Measurements from ENCODE around the gene TRIM62. TPM values are rescaled to one million over a fixed set of nuclear protein-coding genes. Genes with fewer than 3 reads are reported as not detected.

TRIM62 gene
- total and polyA plus RNA-seq, 7 experiments from 2014 or later: 3.6 to 24.2 (median 18.4) TPM

DNA sequence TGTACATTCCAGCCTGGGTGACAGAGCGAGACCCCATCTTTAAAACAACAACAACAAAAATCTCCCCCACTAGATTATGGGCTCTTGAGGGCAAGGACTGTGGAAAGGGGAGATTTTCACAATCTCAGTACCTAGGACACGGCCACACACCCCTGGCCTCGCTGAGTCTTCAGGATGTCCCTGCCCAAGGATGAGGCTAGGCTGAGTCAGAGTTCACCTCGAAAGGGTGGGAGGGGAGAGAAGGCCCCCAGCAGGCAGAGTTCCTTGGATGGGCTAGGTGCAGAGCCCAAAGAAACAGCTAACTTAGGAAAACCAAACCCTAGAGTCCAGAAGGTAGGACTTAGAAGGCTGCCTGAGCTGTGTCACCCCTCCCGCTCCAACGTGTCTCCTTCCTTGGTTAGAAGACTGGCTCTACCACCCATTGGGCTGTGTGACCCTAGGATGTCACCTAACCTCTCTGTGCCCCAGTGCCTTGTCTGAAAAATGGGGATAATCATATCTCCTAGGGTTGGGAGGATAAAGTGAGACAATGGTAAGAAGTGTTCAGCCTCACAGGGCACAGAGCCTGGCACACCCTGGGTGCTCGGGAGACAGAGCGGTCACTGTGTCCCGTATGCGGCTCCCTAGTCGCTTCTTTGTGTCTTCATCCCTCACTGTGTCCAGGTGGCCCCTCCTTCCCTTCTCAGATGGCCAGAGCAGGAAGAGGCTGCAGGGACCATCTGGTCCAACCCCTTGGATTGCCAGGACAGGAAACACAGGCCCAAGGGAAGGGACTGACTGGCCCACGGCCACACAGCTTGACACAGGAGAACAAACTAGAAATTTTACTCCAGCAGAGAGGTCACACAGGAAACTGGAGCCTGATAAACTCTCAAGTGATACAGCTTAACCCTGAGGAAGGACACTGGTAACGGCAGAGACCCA lies 11.2 kb downstream of the TRIM62 start:
- H3K4me3 ChIP-seq (ENCODE audit: low read length): no peak overlapping the region
- no peak for DNase-seq
- peaks cover 0 to 3% of the 10 kb centered on the region in 2 donors for H3K4me1 ChIP-seq (ENCODE audit: control insufficient read depth in 2 of 2, insufficient read depth in 2 of 2, low read length in 2 of 2)
- ATAC-seq: no peak
- H3K27ac Mint-ChIP-seq: no peak overlapping the region
- CTCF ChIA-PET: interaction anchor here (0.6 kb wide), 1 partner anchor 21 kb away, joined by 6 read pairs; no protein-coding TSS in a partner anchor
- intact Hi-C loops (cut with micrococcal nuclease): no loop called here
- POLR2A ChIA-PET: no interaction called here
- H3K27me3 ChIP-seq (ENCODE audit: control insufficient read depth in 2 of 2, insufficient read depth in 2 of 2, low read length in 2 of 2): no peaks in the 10 kb centered on the region
- peaks cover 10 to 55% (median 13%) of the 10 kb centered on the region in 5 donors for H3K36me3 Mint-ChIP-seq
- no peak overlapping the region for H3K4me3 Mint-ChIP-seq
- H3K36me3 ChIP-seq (ENCODE audit: control insufficient read depth in 2 of 3, insufficient read depth in 3 of 3, low read length in 3 of 3): peaks cover 0 to 39% (median 0%) of the 10 kb centered on the region in 3 experiments
- peaks cover 12 to 28% (median 14%) of the 10 kb centered on the region in 7 donors for H3K4me1 Mint-ChIP-seq
- peaks cover 0 to 3% (median 0%) of the 10 kb centered on the region in 11 donors for H3K9me3 Mint-ChIP-seq
- no peaks in the 10 kb centered on the region for H3K27me3 Mint-ChIP-seq
- H3K9me3 ChIP-seq (ENCODE audit: control insufficient read depth in 2 of 3, low read length in 3 of 3): no peaks in the 10 kb centered on the region
- no peak overlapping the region for H3K27ac ChIP-seq (ENCODE audit: low read depth, low read length)

DNA sequence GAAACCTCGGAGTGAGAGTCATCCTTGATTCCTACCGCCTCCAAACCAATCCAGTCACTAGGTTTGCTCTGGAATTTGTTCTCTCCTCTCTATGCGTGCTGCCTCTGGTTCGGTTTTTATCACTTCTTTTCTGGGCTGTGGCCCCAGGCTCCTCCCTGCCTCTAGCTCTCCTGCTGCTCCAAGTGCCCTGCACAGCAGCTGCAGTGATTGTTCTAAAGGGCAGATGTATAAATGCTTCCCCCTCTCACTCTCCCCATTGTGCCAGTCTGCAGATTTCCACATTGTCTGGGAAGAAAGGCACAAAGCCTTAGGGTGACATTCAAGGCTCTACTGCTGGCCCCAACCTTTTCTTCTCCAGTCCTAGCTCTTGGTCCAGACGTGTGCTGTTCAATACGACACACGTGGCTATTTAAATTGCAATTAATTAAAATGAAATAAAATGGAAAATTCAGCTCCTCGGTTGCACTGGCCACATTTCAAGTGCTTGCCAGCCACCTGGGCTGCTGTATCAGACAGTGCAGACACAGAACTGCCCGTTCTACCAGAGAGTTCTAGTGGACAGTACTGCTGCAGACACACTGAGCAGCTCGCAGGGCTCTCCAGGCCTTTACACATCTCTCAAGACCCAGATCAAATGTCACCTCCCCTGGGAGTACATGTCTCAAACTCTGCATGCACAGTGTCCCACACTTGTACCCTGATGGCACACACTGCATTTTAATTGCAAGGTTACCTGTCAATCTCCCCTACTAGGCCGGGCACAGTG lies 12.4 kb downstream of the TRIM62 start:
- intact Hi-C loops (cut with micrococcal nuclease): no loop called here
- ChIA-PET CTCF (no interaction called here), POLR2A (no interaction called here)
- no peak for DNase-seq
- no peak overlapping the region for H3K27ac ChIP-seq (ENCODE audit: low read depth, low read length)
- H3K36me3 ChIP-seq (ENCODE audit: control insufficient read depth in 2 of 3, insufficient read depth in 3 of 3, low read length in 3 of 3): peaks cover 0 to 42% (median 0%) of the 10 kb centered on the region in 3 experiments
- no peaks in the 10 kb centered on the region for H3K9me3 ChIP-seq (ENCODE audit: control insufficient read depth in 2 of 3, low read length in 3 of 3)
- H3K4me1 ChIP-seq (ENCODE audit: control insufficient read depth in 2 of 2, insufficient read depth in 2 of 2, low read length in 2 of 2): peaks cover 0 to 3% of the 10 kb centered on the region in 2 donors
- H3K27me3 ChIP-seq (ENCODE audit: control insufficient read depth in 2 of 2, insufficient read depth in 2 of 2, low read length in 2 of 2): no peaks in the 10 kb centered on the region
- Mint-ChIP-seq H3K4me3 (no peak overlapping the region), H3K36me3 (peaks cover 10 to 55% (median 13%) of the 10 kb centered on the region in 5 donors), H3K9me3 (peaks cover 0 to 3% (median 0%) of the 10 kb centered on the region in 11 donors), H3K27ac (no peak overlapping the region), H3K27me3 (no peaks in the 10 kb centered on the region), H3K4me1 (peaks cover 12 to 29% (median 14%) of the 10 kb centered on the region in 7 donors)
- ATAC-seq: no peak
- no peak overlapping the region for H3K4me3 ChIP-seq (ENCODE audit: low read length)

DNA sequence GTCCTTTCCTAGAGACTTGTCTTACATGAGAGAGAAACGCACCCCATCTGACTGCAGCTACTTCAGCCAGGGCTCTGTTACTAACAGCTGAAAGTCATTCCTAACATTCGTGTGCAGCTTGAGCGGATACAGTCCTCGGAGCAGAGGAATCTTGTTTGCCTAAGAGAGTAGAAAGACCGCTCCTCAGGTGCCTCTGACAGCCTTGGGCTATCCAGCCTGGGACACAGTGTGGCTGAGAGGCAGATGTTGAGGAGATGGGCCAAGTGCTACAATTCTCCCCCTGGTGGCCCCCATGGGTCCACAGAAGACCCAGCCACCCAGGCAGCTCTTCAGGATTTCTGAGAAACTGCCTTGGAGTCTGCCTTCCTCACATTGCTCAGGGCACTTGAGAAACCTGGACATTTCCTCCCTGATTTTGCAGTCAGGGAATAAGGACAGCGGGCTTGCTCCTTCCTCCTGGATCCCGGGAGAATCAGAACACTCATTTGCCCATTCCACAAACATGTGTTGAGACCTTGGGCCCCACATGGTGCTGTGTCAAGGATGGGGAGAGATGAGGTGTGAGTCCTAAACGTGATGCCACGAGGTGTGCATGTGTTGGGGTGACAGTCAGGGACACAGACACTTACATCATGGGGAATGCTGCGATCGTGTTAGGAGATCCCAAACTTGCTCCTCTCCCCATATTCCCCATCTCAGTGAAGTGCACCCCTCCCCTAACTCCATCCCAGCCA lies 13.1 kb downstream of the TRIM62 start:
- H3K36me3 Mint-ChIP-seq: peaks cover 10 to 56% (median 13%) of the 10 kb centered on the region in 5 donors
- CTCF ChIA-PET: interaction anchor here (0.7 kb wide), 1 partner anchor 108 kb away, joined by 3 read pairs; no protein-coding TSS in a partner anchor
- POLR2A ChIA-PET: interaction anchor here (0.6 to 1.4 kb wide), 2 partner anchors 13 to 489 kb away, joined by 3 to 4 read pairs; partner anchors contain the start of gene TRIM62

DNA sequence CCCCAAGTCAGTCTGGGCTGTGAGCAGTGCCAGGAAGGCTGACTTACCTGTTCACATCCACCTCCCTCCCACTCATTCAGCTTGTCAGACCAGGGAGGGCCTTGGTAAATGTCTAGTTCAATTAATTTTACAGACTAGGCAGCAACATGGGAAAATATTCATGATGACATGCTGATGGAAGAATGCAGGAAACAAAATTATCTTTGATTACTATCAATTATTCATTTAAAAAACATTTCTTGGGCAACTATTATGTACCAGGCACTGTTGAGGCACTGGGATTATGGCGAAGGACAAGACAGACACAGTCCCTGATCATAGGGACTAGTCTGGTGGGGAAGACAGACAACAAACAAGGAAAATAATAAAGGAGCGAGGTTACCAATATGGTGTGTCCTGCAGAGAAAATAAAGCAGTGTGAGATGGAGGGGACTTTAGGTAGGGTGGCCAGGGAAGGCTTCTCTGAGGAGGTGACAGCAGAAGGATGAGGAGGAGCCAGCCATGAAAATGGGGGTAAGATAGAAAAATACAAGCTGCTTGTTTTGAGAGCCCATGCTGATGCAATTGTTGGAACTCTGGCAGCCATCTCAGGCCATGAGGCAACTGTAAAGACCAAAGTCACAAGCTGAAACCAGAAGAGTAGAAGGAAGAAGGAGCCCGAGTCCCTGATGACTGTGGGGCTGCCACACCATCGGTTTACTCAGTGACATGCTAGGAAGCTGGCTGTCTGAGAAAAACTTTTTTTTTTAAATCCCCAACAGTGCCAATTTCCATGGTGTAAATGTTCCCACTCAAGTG lies 14.0 kb downstream of the TRIM62 start:
- Mint-ChIP-seq H3K4me3 (no peak overlapping the region), H3K4me1 (peaks cover 5 to 27% (median 9%) of the 10 kb centered on the region in 7 donors), H3K9me3 (peaks cover 0 to 3% (median 0%) of the 10 kb centered on the region in 11 donors), H3K27ac (peak overlapping the region in 3 of 9 donors; percentile 8 to 34 (median 14)), H3K36me3 (peaks cover 6 to 53% (median 13%) of the 10 kb centered on the region in 5 donors), H3K27me3 (no peaks in the 10 kb centered on the region)
- Histone ChIP-seq H3K4me3 (ENCODE audit: low read length) (no peak overlapping the region), H3K4me1 (ENCODE audit: control insufficient read depth in 2 of 2, insufficient read depth in 2 of 2, low read length in 2 of 2) (peaks cover 0 to 3% of the 10 kb centered on the region in 2 donors), H3K27ac (ENCODE audit: low read depth, low read length) (no peak overlapping the region), H3K27me3 (ENCODE audit: control insufficient read depth in 2 of 2, insufficient read depth in 2 of 2, low read length in 2 of 2) (no peaks in the 10 kb centered on the region), H3K9me3 (ENCODE audit: control insufficient read depth in 2 of 3, low read length in 3 of 3) (no peaks in the 10 kb centered on the region), H3K36me3 (ENCODE audit: control insufficient read depth in 2 of 3, insufficient read depth in 3 of 3, low read length in 3 of 3) (peaks cover 0 to 47% (median 0%) of the 10 kb centered on the region in 3 experiments)
- DNase-seq (no peak), ATAC-seq (no peak)
- intact Hi-C loops (cut with micrococcal nuclease): no loop called here
- ChIA-PET POLR2A (interaction anchor here (0.6 to 1.4 kb wide), 2 partner anchors 13 to 488 kb away, joined by 3 to 4 read pairs; partner anchors contain the start of gene TRIM62), CTCF (interaction anchor here (0.7 kb wide), 1 partner anchor 108 kb away, joined by 3 read pairs; no protein-coding TSS in a partner anchor)

More for the DNA sequence above, 13.1 kb downstream of the TRIM62 start:
- no peak for ATAC-seq
- Mint-ChIP-seq H3K27ac (peak overlapping the region in 1 of 9 donors; percentile 59), H3K4me3 (no peak overlapping the region), H3K27me3 (no peaks in the 10 kb centered on the region), H3K4me1 (peaks cover 12 to 27% (median 14%) of the 10 kb centered on the region in 7 donors), H3K9me3 (peaks cover 0 to 3% (median 0%) of the 10 kb centered on the region in 11 donors)
- no peak for DNase-seq
- no peak overlapping the region for H3K4me3 ChIP-seq (ENCODE audit: low read length)
- intact Hi-C loops (cut with micrococcal nuclease): no loop called here
- no peaks in the 10 kb centered on the region for H3K9me3 ChIP-seq (ENCODE audit: control insufficient read depth in 2 of 3, low read length in 3 of 3)
- peaks cover 0 to 3% of the 10 kb centered on the region in 2 donors for H3K4me1 ChIP-seq (ENCODE audit: control insufficient read depth in 2 of 2, insufficient read depth in 2 of 2, low read length in 2 of 2)
- peaks cover 0 to 46% (median 0%) of the 10 kb centered on the region in 3 experiments for H3K36me3 ChIP-seq (ENCODE audit: control insufficient read depth in 2 of 3, insufficient read depth in 3 of 3, low read length in 3 of 3)
- H3K27ac ChIP-seq (ENCODE audit: low read depth, low read length): no peak overlapping the region
- H3K27me3 ChIP-seq (ENCODE audit: control insufficient read depth in 2 of 2, insufficient read depth in 2 of 2, low read length in 2 of 2): no peaks in the 10 kb centered on the region

DNA sequence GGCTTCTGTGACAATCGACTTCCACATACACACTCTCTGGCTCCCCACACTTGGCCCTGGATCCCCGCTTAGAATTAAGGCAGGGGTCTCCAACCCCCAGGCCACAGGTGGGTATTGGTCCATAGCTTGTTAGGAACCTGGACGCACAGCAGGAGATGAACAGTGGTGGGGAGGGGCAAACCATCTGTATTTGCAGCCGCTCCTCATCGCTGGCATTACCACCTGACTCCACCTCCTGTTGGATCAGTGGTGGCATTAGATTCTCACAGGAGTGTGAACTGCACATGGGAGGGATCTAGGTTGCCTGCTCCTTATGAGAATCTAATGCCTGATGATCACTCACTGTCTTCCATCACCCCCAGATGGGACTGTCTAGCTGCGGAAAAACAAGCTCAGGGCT lies 16.0 kb downstream of the TRIM62 start:
- no peaks in the 10 kb centered on the region for H3K27me3 ChIP-seq (ENCODE audit: control insufficient read depth in 2 of 2, insufficient read depth in 2 of 2, low read length in 2 of 2)
- intact Hi-C loops (cut with micrococcal nuclease): no loop called here
- no peaks in the 10 kb centered on the region for H3K27me3 Mint-ChIP-seq
- peaks cover 0 to 40% (median 0%) of the 10 kb centered on the region in 3 experiments for H3K36me3 ChIP-seq (ENCODE audit: control insufficient read depth in 2 of 3, insufficient read depth in 3 of 3, low read length in 3 of 3)
- H3K4me3 Mint-ChIP-seq: no peak overlapping the region
- ChIA-PET POLR2A (interaction anchor here (0.9 to 1.6 kb wide), 2 partner anchors 16 to 38 kb away, joined by 3 to 6 read pairs; partner anchors contain the start of gene TRIM62), CTCF (no interaction called here)
- no peaks in the 10 kb centered on the region for H3K4me1 ChIP-seq (ENCODE audit: control insufficient read depth in 2 of 2, insufficient read depth in 2 of 2, low read length in 2 of 2)
- no peak overlapping the region for H3K4me3 ChIP-seq (ENCODE audit: low read length)
- peaks cover 6 to 46% (median 13%) of the 10 kb centered on the region in 5 donors for H3K36me3 Mint-ChIP-seq
- DNase-seq (no peak), ATAC-seq (no peak)
- no peaks in the 10 kb centered on the region for H3K9me3 ChIP-seq (ENCODE audit: control insufficient read depth in 2 of 3, low read length in 3 of 3)
- no peak overlapping the region for H3K27ac Mint-ChIP-seq
- H3K4me1 Mint-ChIP-seq: peaks cover 0 to 25% (median 2%) of the 10 kb centered on the region in 7 donors
- no peak overlapping the region for H3K27ac ChIP-seq (ENCODE audit: low read depth, low read length)
- H3K9me3 Mint-ChIP-seq: peaks cover 0 to 3% (median 0%) of the 10 kb centered on the region in 11 donors

All from naive thymus-derived CD4-positive, alpha-beta T cell (primary cell).